Keratinocyte (primary cell): ENCODE results near the gene FLNB.

Source experiments
- CTCF ChIP-seq, 3 experiments: IDR thresholded peaks in 1 of 3; conservative IDR thresholded peaks in 1 of 3; optimal IDR thresholded peaks in 1 of 3; 2 replicates in 2 of 3; 3 replicates in 1 of 3; pipeline versions ENCODE3 to v1.5.1; 2011; ENCODE audit warnings: low read length in 3 of 3, mild to moderate bottlenecking in 3 of 3, moderate library complexity in 2 of 3, control low read depth in 1 of 3, inconsistent platforms in 1 of 3; ENCODE audit not compliant: insufficient read depth in 2 of 3; ENCODE audit errors: extremely low read depth in 1 of 3
- EZH2 ChIP-seq: IDR thresholded peaks from one replicate; pipeline ENCODE4 v1.6.1; 2012; ENCODE audit warnings: inconsistent platforms, mild to moderate bottlenecking, low read length, moderate library complexity

- TF ChIP-seq CTCF (optimal IDR thresholded peaks at IDR 0.05 in 1 of 3, IDR thresholded peaks at IDR 0.05 in 1 of 3, conservative IDR thresholded peaks at IDR 0.05 in 1 of 3; ENCODE audit: extremely low read depth in 1 of 3, insufficient read depth in 2 of 3, low read length in 3 of 3) (no peak), EZH2 (no peak)
Observed at GRCh38 chr3:58198362-58198761, 190.1 kb downstream of the FLNB start.
